Measurements from ENCODE around the gene CDC37. TPM values are rescaled to one million over a fixed set of nuclear protein-coding genes. Genes with fewer than 3 reads are reported as not detected.

The CDC37 gene
- total and polyA plus RNA-seq, 11 donors: 108 to 282 (median 141) TPM

GRCh38 chr19:10430505-10431253, 27.3 kb upstream of the CDC37 start:
- intact Hi-C loops (cut with DNase I): no loop called here
- peak; percentile 68 to 86 (median 80) for DNase-seq
- Histone ChIP-seq H3K36me3 (no peaks in the 10 kb centered on the region), H3K4me3 (peak overlapping the region; percentile 52 to 94 (median 70)), H3K9me3 (no peaks in the 10 kb centered on the region), H3K27ac (peak overlapping the region in 7 of 12 donors; percentile 27 to 78 (median 66)), H3K4me1 (peaks cover 0 to 60% (median 20%) of the 10 kb centered on the region in 12 donors), H3K27me3 (peaks cover 0 to 9% (median 0%) of the 10 kb centered on the region in 9 donors)
- TF ChIP-seq POLR2A (IDR thresholded peaks at IDR 0.05): peak in 1 of 2 donors; percentile 44
- TF ChIP-seq CTCF (IDR thresholded peaks at IDR 0.05): no peak
- 3 to 14% (median 7%) methylated on average over 19 to 75 of the region's 75 CpGs for WGBS, 4 donors
- peak; percentile 35 to 80 (median 71) for ATAC-seq

- H3K27me3 ChIP-seq: peaks cover 0 to 24% (median 3%) of the 10 kb centered on the region in 9 donors
- 63 to 72% (median 65%) methylated on average over 5 of the region's 5 CpGs for WGBS, 4 donors
Measured at GRCh38 chr19:10428996-10429381, 25.6 kb upstream of the CDC37 start.

GRCh38 chr19:10427169-10427568, 23.8 kb upstream of the CDC37 start:
- H3K9me3 ChIP-seq: no peaks in the 10 kb centered on the region
- 82 to 87% (median 84%) methylated on average over 6 of the region's 6 CpGs for WGBS, 4 donors
- H3K27me3 ChIP-seq: peaks cover 3 to 42% (median 21%) of the 10 kb centered on the region in 9 donors
- intact Hi-C loops (cut with DNase I): no loop called here
- TF ChIP-seq CTCF (IDR thresholded peaks at IDR 0.05) (no peak), POLR2A (IDR thresholded peaks at IDR 0.05) (no peak)
- no peak overlapping the region for H3K27ac ChIP-seq
- peaks cover 0 to 68% (median 20%) of the 10 kb centered on the region in 12 donors for H3K4me1 ChIP-seq
- no peak overlapping the region for H3K4me3 ChIP-seq
- no peaks in the 10 kb centered on the region for H3K36me3 ChIP-seq
- DNase-seq (no peak), ATAC-seq (no peak)

More at GRCh38 chr19:10428996-10429381, 25.6 kb upstream of the CDC37 start:
- Histone ChIP-seq H3K4me1 (peaks cover 0 to 77% (median 24%) of the 10 kb centered on the region in 12 donors), H3K9me3 (no peaks in the 10 kb centered on the region), H3K36me3 (no peaks in the 10 kb centered on the region), H3K4me3 (no peak overlapping the region), H3K27ac (peak overlapping the region in 1 of 12 donors; percentile 77)
- DNase-seq (no peak), ATAC-seq (no peak)
- no peak for TF ChIP-seq CTCF (IDR thresholded peaks at IDR 0.05)
- no peak for TF ChIP-seq POLR2A (IDR thresholded peaks at IDR 0.05)
- intact Hi-C loops (cut with DNase I): no loop called here

- 3 to 4% (median 3%) methylated on average over 20 to 38 of the region's 38 CpGs for WGBS, 4 donors
- H3K4me3 ChIP-seq: peak overlapping the region in 10 of 12 donors; percentile 8 to 57 (median 39)
- no peaks in the 10 kb centered on the region for H3K36me3 ChIP-seq
- DNase-seq: peak; percentile 78 to 91 (median 83)
- H3K27ac ChIP-seq: peak overlapping the region in 2 of 12 donors; percentile 21 to 74
- TF ChIP-seq CTCF (IDR thresholded peaks at IDR 0.05) (peak; percentile 89 to 95 (median 94)), POLR2A (IDR thresholded peaks at IDR 0.05) (no peak)
- ATAC-seq: peak; percentile 76 to 93 (median 89)
- no peaks in the 10 kb centered on the region for H3K9me3 ChIP-seq
- peaks cover 0 to 83% (median 24%) of the 10 kb centered on the region in 12 donors for H3K4me1 ChIP-seq
- peaks cover 31 to 64% (median 50%) of the 10 kb centered on the region in 9 donors for H3K27me3 ChIP-seq
- intact Hi-C loops (cut with DNase I): loop anchor here in 7 of 10 donors (1.0 to 2.0 kb wide), 3 partner anchors 19 to 21 kb away; partner anchors contain the start of gene CDC37 (in 1 of the 7)
Measured at GRCh38 chr19:10424011-10424637, 20.8 kb upstream of the CDC37 start.

Data from heart left ventricle (tissue), 16 donors.